GM19099 (cell line): Measurements from ENCODE around the gene RBM44.

Source experiments
- POLR2A ChIP-seq: IDR thresholded peaks from 3 replicates; pipeline ENCODE4 v1.6.1; 2011; ENCODE audit warnings: low read depth; ENCODE audit not compliant: insufficient read length; ENCODE audit errors: extremely low read depth

The RBM44 gene

DNA sequence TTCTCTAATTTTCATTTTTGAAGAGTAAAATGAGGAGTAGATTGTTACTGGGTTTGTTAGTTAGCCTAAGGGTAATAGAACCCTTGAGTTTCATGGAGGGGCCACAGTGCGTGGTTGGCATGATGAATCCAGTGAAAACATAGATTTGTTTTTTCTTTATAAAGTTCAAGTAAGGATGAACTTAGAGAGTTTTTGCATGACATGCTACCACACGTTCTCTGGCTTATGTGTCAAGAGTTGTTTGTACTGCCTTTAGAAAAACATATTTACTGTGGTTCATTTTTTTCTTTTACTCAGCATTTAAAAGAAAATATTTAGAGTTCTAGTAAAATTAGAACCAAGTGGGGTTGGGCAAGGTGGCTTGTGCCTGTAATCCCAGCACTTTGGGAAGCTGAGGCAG is 21.8 kb downstream of the RBM44 start:
- TF ChIP-seq POLR2A, result no peak

DNA sequence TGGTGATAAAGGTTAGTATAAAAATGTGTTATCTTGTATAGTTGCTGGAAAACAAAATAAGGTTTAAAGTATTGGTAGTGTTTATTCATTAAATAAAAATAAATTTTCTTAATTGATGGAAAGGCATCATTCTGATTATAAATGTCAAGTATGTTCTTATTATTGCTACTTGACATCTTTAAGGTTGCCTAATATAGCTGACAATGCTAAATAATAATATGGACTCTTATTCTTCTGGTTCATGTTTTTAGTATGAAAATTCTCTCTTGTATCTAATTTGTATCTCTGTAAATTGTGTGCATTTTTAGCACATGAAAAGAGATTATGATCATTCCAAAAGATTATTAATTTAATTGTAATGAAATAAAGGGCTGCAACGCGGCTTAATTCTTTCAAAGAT is 25.0 kb downstream of the RBM44 start:
- TF ChIP-seq POLR2A, result no peak

DNA sequence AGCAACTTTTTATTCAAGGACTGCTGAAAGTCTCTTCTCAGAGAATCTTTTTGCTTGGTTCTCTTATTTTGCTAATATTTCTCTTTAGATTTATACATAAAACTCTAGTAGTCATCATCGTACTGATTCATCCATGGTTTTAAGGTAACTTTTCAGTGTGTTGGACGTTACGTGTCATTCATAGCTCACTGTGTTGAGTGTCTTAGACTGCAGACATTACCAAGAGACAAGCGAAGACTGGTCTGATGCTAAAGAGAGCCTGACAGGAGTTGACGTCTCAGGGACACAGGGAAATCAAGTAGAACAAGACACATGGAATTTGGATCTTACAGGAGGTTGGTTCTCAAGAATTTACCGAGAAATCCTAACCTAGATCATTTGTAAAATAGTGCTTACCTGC is 25.5 kb downstream of the RBM44 start:
- TF ChIP-seq POLR2A, result no peak

DNA sequence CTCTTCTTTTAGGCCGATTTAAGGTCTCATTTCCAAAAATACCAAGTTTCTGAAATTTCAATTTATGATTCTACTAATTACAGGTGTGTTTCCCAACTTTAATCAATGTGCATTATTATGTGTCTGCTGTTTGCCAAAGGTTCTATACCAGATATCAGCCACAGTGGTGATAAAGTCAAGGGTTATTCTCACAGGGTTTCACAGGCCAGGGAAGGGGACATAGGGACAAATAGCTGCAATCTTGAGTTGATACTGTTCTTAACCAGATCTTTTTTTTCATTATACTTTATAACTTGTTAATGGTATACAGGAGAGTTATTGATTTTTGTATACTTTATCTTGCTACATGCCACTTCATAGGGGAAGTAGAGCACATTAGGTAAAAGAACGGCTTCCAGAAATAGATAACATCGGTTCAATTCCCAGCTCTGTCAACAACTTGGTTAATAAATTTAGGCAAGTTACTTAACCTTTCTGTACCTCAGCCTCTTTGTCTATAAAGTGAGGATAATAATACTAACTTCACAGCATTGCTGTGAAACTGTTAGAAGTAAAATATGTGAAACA is 28.9 kb downstream of the RBM44 start:
- no peak for TF ChIP-seq POLR2A

DNA sequence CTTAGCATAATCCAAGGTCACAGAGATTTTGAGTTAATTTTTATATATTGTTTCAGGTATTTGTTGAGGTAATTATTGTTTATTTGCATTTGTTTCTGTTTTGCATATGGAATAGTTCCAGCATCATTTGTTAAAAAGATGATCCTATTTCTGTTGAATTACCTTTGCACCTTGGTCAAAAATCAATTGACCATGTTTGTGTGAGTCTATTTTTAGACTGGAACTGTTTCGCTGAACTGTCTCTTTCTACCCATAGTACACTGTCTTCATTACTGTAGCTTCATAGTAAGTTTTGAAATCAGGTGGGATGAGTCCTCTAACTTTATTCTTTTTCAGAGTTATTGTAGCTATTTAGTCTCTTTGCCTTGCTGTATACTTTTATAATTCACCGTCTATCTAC is 31.9 kb downstream of the RBM44 start:
- TF ChIP-seq POLR2A, result no peak

DNA sequence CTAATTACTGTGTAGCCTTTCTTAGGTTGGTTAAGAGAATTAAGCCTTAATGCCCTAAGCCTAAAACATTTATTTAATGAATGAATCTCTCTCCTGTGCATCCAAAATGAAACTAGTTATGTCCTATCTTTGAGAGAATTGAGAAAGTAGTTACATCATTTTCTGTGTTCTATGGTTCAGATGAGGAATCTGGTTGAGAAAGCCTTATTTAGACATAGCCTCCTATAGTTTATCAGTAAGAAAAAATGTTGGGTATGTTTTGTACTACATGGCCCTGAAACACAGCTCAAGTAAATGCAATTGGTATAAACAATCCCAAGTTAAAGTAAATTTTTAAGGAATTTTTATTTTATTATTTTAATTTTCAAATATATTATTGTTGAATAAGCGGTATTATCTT is 35.0 kb downstream of the RBM44 start:
- no peak for TF ChIP-seq POLR2A

DNA sequence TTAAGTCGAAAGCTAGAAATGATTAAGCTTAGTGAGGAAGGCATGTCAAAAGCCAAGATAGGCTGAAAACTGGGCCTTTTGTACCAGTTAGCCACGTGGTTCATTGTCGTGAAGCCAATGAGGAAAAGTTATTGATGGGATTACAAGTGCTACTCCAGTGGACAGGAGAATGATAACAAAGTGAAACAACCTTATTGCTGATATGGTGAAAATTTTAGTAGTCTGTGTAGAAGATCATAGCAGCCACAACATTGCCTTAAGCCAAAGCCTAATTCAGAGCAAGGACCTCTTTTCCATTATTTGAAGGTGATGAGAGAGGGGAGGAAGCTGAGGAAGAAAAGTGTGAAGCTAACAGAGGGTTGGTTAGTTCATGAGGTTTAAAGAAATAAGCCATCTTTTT is 36.8 kb downstream of the RBM44 start:
- TF ChIP-seq POLR2A, result no peak

DNA sequence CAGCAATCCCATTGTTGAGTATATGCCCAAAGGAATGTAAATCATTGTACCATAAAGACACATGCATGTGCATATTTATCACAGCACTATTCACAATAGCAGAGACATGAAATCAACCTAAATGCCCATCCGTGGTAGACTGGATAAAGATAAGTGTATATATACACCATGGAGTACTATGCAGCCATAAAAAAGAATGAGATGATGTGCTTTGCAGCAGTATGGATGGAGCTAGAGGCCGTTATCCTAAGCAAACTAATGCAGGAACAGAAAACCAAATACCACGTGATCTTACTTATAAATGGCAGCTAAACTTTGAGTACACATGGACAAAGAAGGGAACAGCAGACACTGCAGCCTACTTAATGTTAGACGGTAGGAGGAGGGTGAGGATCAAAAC is 42.5 kb downstream of the RBM44 start:
- no peak for TF ChIP-seq POLR2A

DNA sequence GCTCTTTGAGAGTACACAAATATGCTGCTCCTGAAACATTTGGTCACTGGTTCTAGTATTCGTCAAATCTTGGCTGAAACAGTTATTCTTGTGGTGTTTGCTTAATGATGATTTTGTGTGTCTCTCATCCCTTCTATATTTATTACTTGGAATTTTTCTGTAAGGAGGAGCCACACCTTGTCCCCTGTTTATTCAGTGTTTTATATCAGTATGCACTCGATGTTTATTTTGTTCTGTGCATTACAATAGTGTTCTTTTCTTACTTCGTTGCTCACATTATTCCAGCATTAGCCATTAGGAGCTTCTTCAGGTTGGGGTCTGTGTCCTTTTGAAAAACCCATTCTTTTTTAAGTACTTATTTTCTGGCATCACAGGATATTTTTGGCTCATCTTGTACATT is 55.7 kb downstream of the RBM44 start:
- TF ChIP-seq POLR2A, result no peak

DNA sequence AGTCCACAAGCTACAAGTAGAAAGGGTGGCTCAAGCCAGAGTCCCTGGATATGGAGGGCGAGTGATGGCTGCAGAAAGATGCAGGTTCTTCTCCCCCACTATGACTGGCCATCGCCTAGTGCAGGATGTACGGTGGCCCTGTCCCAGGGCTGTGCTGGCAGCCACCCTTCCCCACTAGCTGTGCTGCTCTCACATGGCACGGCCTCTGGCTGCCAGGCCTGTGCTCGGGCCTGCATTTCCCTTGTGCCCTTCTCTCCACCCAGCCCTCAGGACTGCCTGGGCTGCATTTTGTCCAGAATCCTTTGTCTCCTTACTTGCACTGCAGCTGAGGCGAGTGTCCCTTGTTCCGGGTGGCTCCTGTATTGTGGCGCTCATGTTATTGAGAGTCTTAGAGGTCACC is 59.2 kb downstream of the RBM44 start:
- no peak for TF ChIP-seq POLR2A

DNA sequence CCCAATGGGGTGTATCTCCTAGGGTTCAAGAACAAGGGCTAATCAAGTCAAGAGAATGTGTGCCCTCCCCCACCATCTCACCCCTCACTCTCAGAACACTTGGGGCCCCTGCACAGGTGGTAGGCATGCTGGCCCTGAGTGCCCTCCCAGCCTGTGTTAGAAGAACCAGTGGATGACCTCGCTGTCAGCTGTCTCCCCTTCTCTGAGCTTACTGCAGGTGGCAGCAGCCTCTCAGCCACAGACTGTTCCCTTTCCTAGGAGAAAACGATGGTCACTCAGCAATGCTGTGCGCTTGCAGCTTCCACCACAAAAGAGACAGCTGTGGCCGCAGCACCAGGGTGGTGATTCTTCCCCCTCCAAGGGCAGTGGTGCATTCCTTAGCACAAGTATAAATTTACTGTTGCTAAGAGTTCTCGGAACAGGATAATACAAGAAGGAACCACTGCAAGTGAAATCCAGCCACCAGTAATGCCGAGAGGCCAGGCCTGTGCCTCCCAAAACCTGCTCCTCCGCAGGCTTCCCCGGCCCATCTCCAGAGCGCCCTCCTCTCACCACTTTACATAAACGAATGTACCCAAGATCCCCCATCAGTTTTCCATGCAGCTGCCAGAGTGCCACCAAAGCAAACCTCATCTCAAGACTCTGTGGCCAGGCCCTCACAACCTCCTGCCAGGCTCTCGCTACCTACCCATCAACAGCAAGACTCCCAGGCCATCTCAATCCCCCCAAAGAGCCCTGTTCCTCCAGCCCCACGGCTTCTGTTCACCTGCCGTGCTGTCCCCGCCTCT is 59.9 kb downstream of the RBM44 start:
- no peak for TF ChIP-seq POLR2A

DNA sequence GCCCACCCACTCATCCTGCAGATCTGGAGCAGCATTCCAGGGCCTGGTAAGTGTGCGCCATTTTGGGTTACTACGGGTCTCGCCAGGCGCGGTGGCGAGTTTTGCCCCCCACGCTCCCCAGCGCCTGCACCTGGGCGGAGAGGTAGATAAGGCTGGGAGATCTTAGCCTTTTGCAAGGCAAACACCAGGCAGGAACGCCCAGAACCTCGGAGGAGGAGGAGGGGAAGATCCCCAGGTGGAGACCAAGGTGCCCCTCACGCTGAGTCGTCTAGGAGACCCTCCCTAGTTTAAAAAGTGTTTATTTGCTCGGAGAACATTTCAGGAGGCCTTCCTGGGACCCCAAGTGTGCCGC is 60.5 kb downstream of the RBM44 start:
- no peak for TF ChIP-seq POLR2A

DNA sequence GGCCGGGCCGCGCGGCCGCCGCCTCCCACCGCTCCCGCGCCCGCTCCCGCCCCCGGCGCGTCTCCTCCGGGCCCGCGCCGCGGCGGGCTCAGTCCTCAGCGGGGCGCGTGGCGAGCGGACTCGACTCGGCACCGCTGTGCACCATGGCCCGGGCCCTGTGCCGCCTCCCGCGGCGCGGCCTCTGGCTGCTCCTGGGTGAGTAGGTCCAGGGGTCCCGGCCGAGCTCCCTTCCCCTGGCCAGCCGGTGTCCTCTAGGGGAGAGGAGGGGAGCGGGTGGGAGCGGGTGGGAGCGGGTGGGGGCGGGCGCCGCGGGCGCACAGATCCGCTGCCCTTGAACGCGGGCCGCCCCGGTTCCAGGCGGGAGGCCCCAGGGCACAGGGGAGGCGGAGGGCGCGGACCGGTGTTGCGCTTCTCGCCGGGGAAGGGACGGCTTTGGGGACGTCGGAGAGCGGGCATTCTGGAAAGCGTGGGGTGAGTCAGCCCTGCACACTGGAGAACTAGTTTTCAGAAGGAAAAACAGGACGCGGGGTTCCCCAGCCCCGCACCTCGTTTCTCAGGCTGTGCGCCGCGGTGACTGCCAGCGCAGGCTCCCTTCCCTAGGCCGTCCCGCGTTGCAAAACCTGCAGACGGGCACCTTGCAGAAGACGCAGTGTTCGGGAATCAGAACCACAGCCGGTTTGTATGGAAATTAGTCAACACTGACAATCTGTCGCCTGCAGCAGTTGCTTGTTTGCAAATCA is 61.1 kb downstream of the RBM44 start, which contains the start of gene RAMP1:
Gene RAMP1 (plus strand): TSS at position 91 of the 740 bp plus-strand sequence. CDS start 53 bp downstream, at position 144.
- no peak for TF ChIP-seq POLR2A

DNA sequence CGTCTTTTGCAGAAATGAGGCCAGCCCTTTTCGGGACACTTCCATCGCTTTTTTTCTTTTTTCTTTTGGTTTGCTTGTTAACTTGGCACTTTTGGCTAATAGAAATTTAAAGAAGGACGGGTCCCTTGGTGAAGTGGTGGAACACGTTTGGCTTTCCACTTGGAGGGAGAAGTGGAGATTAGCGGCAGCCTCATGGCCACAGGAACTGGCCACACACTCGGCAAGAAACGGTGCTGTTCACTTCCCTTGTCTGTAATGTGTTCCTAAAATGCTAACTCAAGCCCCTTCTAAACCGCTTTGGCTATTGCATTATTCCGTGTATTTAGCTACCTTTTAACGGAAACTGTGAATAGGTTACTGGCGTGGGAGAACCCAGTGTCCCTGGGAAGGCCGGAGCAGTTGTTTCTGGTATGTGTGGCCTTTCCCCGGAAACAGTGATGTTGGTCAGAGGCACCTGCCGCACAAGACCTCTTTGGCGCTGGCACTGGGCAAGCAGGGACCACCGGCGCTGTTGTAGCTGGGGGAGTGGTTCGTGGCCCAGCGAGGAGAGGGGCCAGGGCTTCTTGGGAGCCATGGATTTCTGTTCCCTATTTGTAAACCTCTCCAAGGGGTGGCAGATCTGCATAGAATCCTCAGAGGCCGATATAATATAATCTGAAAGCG is 61.8 kb downstream of the RBM44 start:
- no peak for TF ChIP-seq POLR2A

DNA sequence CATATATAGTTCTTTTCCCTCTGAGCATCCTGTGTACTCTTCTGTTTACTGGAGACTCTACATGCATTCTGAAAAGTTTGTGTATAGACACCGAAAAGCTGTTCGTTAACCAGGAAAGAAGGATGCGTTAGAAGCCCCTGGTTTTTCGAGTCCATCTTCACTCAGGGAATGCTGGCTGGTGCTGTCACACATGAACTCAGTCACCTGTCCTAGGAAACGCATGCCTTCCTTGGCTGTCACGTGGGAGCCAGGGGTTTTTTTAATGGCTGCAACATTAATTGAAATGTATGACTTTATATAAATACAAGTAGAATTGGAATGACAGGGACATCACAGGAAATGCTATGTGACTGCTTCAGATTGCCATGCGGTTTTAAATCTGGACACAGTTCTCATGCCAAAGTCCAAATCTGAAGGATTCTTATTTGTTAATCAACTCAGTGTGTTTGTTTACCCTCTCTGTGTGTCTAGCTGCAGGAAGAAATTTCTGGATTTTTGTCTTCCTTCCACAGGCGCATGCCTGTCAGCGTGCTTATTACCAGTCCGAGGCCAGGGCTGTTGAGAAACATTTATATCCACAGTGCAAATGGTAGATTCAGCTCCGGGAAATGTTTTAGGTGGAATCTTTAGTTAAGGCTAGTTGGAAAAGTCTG is 63.4 kb downstream of the RBM44 start:
- no peak for TF ChIP-seq POLR2A
